Measurements from ENCODE around the gene SATB2.

GRCh38 chr2:199433204-199433832 lies 24.4 kb downstream of the SATB2 start:
- TF ChIP-seq, protein P1, sequence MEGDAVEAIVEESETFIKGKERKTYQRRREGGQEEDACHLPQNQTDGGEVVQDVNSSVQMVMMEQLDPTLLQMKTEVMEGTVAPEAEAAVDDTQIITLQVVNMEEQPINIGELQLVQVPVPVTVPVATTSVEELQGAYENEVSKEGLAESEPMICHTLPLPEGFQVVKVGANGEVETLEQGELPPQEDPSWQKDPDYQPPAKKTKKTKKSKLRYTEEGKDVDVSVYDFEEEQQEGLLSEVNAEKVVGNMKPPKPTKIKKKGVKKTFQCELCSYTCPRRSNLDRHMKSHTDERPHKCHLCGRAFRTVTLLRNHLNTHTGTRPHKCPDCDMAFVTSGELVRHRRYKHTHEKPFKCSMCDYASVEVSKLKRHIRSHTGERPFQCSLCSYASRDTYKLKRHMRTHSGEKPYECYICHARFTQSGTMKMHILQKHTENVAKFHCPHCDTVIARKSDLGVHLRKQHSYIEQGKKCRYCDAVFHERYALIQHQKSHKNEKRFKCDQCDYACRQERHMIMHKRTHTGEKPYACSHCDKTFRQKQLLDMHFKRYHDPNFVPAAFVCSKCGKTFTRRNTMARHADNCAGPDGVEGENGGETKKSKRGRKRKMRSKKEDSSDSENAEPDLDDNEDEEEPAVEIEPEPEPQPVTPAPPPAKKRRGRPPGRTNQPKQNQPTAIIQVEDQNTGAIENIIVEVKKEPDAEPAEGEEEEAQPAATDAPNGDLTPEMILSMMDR (IDR thresholded peaks at IDR 0.05; ENCODE audit: poor library complexity, severe bottlenecking) = no peak
- TF ChIP-seq POLR2AphosphoS5 (IDR thresholded peaks at IDR 0.05) (no peak), RAD21 (conservative IDR thresholded peaks at IDR 0.05) (no peak), EZH2 (IDR thresholded peaks at IDR 0.05; ENCODE audit: borderline replicate concordance, insufficient read depth, low read length, poor library complexity, severe bottlenecking) (no peak), EP300 (conservative IDR thresholded peaks at IDR 0.05; ENCODE audit: poor library complexity, severe bottlenecking) (no peak), MXI1 (conservative IDR thresholded peaks at IDR 0.05; ENCODE audit: poor library complexity, severe bottlenecking) (no peak), SMC3 (conservative IDR thresholded peaks at IDR 0.05; ENCODE audit: poor library complexity) (no peak), TAF1 (IDR thresholded peaks at IDR 0.05; ENCODE audit: low read depth) (no peak)
- TF ChIP-seq, protein P2, sequence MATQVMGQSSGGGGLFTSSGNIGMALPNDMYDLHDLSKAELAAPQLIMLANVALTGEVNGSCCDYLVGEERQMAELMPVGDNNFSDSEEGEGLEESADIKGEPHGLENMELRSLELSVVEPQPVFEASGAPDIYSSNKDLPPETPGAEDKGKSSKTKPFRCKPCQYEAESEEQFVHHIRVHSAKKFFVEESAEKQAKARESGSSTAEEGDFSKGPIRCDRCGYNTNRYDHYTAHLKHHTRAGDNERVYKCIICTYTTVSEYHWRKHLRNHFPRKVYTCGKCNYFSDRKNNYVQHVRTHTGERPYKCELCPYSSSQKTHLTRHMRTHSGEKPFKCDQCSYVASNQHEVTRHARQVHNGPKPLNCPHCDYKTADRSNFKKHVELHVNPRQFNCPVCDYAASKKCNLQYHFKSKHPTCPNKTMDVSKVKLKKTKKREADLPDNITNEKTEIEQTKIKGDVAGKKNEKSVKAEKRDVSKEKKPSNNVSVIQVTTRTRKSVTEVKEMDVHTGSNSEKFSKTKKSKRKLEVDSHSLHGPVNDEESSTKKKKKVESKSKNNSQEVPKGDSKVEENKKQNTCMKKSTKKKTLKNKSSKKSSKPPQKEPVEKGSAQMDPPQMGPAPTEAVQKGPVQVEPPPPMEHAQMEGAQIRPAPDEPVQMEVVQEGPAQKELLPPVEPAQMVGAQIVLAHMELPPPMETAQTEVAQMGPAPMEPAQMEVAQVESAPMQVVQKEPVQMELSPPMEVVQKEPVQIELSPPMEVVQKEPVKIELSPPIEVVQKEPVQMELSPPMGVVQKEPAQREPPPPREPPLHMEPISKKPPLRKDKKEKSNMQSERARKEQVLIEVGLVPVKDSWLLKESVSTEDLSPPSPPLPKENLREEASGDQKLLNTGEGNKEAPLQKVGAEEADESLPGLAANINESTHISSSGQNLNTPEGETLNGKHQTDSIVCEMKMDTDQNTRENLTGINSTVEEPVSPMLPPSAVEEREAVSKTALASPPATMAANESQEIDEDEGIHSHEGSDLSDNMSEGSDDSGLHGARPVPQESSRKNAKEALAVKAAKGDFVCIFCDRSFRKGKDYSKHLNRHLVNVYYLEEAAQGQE (IDR thresholded peaks at IDR 0.05; ENCODE audit: borderline replicate concordance) = no peak
